GM18502 (cell line): Measurements from ENCODE around the gene LAMTOR3.

Source experiments
- ATAC-seq: cut with Tn5 transposase; IDR thresholded peaks from one replicate; pipeline ENCODE4 v1.9.1; 2021; ENCODE audit warnings: mild to moderate bottlenecking; ENCODE audit not compliant: unreplicated experiment, poor library complexity

LAMTOR3 gene

DNA sequence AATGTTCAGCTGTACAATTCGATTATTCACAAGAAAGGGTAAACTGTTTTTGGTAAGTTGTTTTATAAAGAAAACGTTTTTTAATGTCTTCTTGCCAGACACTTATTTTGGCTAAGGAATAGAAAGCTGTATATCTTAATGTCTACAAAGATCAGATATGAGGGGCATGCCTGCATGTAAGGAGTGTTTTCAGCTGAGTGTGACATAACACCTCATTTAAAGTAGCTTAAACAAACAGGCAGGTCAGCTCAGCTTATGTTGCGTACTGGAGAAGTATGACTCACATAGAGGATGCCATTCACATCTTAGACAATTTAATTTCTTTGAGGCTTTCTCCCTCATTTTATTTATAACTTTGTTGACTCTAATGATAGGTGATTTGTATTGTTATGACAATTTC is 30.4 kb downstream of the LAMTOR3 start:
- ATAC-seq = no peak

DNA sequence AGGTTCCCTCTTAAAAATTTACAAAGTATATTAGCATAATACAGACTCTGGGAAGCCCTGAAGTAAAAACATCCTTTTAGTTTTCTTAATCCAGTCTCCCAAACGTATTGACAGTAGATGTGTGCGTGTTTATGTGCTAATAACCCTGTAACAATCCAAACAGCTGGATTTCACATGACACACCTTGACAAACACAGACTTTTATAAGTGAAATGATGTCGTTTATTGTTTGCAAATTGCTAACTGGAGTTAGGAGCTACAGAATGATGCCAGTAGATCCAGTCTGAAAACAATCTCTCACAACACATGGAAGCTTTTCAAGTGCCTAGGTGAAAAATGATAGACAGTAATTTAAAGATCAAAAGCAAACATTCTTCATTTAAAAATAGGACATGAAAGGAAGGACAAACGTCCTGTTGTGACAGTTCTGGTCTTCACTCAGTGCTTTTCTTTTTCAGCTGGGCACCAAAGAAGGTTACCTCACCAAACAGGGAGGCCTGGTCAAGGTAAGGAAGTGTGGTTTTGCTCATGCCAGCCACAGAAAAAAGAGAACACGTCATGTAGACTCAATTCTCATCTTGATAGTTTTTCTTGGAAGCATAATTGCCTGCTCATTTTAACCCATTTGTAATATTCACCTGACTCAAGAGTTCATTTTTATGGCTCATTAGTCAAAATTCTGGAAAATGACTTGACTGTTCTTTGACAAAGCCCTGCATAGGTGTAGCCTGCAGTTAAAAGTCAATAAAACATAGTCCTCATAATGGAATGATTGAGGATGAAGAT is 32.9 kb downstream of the LAMTOR3 start:
- ATAC-seq = peak; percentile 79

DNA sequence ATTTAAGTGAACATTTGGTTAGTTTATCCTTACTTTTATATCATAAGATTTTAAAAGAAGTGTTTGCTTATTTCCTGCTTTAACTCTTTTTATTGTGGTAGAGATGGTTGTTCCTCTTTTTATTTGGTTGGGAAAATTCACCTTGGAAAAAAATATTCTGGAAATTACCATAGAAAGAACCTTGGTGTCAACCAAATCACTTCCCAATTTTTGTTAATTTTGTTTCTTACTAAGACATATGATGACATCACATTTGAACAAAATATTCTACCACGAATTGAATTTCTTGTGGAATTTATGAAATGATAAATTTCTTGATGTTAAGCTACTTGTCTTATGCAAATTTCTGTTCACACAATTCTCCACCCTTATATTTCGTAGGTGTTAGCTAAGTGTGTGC is 33.7 kb downstream of the LAMTOR3 start:
- no peak for ATAC-seq

DNA sequence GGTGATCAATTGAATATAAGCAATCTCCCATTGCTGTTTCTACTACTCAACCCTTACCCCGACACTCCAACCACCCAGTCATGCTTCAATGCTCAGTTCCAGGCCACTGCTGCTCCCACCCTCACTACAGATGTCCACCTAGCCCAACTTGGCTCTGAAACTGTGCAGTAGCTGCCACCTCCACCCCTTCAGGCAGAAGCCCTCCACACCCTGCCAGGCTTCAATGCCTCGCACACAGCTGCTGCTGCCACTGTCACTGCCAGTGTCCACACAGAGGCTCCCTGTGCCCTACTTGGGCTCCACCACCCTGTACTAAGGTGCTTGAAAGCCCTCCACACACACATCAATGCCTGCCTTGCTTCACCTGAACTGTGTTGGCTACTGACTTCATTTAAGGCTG is 34.6 kb downstream of the LAMTOR3 start:
- peak; percentile 37 for ATAC-seq

DNA sequence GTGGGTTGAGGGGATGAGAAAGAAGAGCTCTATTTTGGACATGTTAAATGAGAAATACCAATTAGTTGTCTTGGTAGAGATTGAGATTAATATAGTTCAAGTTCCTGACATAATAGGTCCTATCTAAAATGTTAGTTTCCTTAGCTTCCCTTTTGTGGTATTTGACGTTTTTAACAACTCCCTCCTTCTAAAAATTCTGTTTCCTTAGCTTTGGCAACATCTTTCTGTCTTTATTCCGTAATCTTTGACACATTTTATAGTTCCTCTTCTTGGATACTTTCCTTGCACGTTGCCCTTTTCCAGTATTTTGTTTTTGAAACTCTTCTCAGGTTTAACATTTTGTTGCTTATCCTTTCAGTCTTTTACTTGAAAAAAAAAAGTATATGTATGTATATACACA is 36.9 kb downstream of the LAMTOR3 start:
- ATAC-seq = no peak

DNA sequence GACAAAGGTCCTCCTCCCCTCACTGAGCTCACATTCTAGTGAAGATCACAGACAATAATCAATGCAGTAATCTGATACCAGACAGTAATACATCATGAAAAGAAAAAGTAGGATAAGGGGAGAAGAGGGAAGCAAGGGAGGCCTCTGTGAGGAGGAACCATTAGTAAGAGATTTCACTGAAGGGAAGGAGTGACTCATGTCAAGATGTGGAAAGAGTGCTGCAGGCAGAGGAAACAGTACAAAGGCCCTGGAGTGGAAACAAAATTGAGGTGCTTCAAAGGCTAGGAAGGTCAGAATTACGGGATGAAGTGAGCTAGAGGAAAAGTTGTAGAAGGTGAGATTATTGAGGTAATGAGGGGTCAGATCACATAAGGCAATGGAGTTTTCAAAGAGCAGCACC is 38.1 kb downstream of the LAMTOR3 start:
- no peak for ATAC-seq

DNA sequence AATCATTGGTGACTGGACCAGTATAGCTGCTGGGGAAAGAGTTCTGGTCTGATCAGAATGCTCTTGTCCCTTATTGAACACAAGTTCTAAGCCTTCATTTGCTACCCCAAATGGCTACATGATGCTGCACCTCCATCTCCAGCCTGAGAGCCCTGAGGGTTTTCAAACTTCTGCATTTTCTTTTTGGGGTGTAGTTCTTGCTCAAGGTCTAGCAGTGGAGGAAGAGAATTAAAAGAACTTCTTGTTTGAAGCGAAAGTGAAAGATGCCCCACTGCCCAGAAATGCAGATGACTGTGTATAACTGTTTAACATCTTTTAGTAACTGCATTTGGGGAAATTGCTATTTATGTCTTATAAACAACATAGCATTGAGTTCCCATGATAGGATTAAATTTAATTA is 38.5 kb downstream of the LAMTOR3 start:
- peak; percentile 46 for ATAC-seq

DNA sequence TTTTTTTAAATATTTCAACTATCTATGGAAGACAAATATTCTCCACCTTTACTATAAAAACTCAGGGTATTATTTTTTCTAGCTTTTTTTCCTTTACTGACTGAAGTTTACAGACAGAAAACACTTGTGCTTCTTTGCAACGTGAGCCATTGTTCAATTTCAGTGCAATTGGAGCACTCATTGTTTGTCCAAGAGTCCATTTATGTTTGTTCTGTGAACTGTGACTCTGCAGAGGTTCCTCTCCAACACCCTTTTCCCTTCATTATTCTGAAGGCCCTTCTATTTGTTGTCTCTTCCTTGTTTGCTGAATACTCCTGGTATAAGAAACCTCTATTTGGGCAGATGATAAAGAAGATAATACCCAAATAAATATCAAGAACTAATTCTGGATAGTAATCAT is 40.2 kb downstream of the LAMTOR3 start:
- ATAC-seq = no peak

DNA sequence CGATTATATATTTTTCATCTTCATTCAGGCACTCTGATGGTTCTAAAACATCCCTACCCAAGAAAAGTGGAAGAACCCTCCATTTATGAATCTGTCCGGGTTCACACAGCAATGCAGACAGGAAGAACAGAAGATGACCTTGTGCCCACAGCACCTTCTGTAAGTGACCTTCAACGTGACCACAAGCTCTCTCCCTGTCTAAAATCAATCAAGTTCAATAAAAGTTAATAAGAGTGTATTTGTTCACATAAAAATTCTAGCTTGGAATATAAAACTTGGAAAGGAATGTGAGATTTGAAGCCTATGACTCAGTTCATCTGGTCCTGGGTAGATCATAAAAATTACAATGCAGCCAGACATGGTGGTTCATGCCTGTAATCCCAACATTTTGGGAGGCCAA is 41.0 kb downstream of the LAMTOR3 start:
- no peak for ATAC-seq

DNA sequence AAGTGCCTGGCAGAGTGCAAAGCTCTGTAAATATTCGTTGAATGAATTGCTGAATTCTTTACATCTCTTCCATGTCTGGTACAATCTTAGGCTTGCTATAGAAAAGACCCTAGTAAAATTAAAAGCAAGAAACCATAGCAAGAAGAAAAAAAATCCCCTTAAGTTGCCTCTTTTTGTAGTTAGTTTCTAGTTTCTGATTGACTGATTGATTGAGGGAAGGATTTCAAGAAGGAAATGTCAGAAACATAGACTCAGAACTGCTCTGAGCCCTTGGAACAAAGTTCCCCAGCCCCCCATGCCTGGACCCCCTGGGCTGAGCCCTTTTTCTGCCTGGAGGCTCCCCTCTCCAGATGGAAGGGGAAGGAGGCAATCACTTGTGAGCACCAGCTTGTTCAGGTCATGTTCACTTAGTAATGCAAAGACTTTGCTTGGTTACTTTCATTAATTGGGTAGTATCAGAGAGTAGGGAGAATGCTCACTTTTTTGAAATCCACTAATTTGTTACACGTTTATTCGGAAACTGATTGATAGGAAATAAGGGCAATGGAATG is 42.0 kb downstream of the LAMTOR3 start:
- ATAC-seq = no peak

DNA sequence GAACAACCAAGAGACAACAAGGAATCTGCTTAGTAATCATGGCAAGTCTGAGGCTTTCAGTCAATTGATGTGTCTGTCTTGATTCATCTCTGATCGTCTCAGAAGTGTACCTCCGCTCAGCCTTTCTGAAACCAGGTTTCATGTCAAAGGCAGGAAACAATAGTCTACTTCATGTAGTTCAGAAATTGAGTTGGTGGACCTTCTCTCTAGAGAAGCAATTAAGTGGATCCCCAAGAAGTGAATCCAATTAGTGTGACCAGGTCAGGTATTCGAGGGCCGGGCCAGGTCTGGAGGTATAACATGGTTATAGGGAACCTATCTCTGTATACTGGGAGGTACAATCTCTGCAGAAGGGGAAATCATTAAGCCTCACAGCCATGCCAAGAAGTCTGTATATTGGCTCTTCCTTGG is 45.6 kb downstream of the LAMTOR3 start:
- ATAC-seq = peak; percentile 36

DNA sequence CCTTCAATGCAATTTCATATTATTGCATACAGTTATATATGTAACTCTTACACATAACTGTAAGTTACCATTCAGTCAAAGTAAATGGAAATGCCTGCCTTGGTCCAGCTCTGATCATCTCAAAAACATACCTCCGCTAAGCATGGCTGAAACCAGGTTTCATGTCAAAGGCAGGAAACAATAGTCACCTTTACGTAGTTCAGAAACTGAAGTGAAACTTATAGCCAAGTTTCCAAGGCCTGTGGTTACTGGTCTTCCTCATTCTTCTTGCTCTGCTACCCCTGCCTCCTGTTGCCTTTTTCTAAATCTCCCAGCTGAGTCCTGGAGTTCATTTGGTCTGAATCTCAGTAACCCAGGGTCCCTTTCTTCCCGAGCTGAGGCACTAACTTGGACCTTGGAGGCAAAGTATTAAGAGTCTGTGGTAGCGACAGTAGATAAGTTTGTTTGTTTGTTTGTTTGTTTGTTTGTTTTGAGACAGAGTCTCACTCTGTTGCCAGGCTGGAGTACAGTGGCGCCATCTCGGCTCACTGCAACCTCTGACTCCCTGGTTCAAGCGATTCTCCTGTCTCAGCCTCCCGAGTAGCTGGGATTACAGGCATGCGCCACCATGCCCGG is 46.8 kb downstream of the LAMTOR3 start:
- ATAC-seq = peak; percentile 67

DNA sequence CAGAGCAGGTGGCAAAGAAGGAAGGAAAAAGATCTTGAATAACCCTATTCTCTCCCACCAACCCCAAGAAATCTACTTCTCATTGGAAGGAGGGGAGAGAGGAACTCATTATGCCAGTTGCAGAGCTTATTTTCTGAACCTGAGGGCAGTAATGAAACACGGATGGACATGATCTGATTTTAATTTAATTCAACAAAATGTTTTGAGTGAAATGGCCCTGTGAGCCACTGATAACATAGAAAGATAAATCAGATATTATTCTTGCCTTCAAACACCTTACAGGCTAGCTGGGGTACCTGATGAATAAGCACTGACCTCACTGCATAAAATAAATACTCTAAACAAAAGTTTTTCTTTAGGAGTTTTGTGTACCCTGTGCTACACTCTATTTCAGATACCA is 47.3 kb downstream of the LAMTOR3 start:
- no peak for ATAC-seq

DNA sequence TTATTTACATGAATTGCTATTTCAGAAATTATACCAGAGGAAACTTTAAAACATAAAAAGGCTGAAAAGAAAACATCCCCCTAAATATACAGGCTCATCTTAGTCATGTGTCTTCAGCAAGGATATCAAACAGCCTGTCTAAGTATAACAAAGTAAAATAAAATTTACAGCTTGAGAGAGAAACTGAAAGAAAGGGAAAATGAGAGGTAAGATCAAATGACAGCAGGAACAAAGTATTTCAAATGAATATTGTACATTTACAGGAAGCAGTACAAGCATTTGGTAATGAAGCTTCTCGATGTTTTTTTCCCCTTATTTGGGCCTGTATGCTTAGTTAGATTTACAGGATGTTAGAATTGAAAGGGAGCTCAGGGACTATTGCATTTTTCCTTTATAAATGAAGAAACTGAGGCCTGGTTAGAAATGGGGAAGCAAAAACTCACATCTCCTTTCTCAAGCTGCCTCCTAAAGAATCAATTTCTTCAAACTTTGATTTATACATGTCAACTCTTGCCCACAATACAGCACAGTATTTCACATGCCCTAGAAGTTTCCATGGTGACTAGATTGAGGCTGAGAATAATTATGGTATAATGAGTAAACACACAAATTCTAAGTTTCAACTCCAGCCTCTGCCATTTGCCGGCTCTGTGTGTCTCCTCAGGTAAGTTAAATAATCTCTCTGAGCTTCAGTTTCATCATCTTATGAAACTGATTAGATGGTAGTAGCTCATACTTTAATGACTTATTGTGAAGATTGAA is 48.3 kb downstream of the LAMTOR3 start:
- no peak for ATAC-seq

DNA sequence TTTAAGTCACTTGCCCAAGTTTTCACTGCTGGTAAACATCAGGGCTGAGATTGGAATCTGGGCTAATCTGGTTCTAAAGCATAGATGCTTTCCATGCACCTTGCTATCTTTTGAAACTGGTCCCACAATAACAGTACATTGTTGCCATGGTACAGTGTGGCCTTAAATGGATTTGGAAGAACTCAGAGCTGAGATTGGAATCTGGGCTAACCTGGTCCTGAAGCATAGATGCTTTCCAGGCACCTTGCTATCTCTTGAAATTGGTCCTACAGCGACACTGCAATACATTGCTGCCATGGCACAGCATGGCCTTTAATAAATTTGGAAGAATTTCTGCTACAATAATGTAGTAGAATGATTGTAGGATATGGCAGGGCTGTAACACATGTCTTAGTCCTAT is 49.0 kb downstream of the LAMTOR3 start:
- ATAC-seq = no peak

DNA sequence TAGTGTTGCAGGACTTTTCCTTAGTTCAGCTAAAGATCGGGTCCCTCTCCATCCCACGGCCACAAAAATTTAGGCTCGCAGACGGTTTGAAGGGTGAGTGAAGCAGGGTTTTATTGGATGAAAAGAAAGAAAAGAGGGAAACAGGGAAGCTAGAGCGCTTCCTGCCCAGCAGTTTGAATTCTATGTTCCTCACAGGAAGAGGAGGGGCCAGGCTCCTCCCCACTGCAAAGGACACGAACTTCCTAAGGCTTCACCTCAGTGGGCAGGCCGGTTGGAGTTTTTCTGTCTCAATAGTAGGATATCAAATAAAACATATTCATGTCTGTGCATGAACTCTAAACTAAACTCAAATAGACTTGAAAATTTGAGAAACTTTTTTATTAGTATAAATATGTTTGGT is 50.2 kb downstream of the LAMTOR3 start:
- ATAC-seq = no peak

DNA sequence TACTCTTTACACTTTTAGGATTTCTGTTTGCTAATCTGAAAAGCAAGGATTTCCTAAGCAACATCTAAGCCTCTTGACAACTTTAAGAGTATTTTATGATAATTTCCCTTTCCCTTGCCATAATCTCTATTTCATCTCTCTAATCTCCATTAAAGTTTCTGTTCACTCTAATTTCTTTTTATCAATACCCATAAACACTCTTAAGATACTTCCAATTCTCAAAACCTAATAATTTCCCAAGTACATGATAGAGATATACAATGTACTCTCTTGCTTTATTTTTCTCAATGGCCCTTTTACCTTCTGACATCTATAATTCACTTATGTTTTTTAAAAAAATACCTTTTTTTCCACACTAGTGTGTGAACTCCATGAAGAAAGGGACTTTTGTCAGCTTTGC is 50.8 kb downstream of the LAMTOR3 start:
- no peak for ATAC-seq

DNA sequence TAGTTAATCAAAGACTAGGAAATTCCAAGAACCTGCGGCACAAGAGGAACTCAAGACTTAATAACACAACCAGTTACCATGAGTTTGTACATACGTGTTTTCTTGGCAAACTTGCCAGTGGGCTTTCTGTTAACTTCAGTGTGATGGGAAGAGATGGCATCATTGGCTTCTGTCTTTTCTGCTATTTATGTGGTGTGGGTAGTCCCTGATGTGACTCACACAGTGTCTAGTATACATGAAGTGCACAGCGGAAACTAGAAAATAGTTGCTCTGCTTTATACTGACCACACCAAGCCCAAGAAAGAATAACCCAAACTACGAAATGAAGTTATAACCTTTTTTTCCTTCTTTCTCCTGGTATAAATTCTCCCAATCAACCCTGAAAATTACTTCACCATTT is 53.1 kb downstream of the LAMTOR3 start:
- ATAC-seq = peak; percentile 73

DNA sequence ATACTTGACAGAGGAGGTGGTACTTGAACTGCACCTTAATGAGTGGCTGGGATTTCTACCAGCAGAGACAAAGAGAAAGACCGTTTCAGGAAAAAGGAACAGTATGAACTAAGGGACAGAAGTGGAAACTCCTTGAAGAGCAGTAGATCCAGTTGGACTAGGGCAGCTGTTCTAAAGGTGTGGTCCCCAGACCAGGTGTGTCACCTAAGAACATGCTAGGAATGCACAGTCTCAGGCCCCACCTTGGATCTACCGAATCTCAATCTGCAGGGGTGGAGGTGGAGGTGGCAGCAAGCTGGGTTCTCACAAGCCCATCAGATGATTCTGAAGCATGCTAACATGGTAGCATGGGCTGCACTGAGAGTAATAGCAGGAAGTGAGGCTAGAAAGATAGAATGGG is 55.3 kb downstream of the LAMTOR3 start:
- no peak for ATAC-seq

DNA sequence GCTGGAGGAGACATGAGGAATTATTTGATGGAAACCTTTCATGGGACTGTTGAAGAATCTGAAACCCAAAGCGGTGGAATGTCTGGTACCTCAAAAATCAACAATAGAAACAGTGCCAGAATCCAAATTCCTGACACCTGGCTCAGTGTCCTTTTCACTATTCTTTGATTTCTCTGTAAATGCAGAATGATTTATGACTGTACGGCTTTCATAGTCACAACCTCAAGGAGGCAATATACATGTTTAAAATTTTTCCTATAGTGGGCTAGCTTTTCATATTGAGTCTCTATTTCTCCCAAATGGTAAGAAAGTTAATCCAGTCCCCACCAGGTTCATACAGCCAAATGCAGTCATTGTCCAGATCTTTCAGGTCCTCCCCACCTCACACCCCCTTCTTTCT is 58.3 kb downstream of the LAMTOR3 start:
- ATAC-seq = no peak

DNA sequence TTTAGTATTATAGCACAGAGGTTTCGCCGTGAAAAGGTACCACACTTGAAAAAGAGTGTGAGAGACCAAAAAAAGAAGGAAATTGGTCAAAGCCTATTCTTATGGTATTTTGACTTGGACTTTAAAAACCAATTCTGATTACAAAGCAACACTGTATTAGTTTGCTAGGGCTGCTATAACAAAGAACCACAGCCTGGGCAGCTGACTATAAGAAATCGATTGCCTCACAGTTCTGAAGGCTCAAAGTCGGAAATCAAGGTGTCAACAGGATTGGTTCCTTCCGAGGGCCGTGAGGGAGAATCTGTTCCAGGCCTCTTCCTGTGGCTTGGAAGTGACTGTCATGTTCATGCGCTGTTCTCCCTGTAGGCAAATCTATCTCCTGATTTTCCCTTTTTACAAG is 59.7 kb downstream of the LAMTOR3 start:
- ATAC-seq = no peak
